PC-9 (cell line): ENCODE results near the gene VTN. TPM values are rescaled to one million over a fixed set of nuclear protein-coding genes. Genes with fewer than 3 reads are reported as not detected.

ENCODE experiments used
- BruUV-seq: library from RNA; stranded (reverse); fragments of 400-500 nt; replicated peaks from 2 replicates; lab custom pipeline; 2021; lab: Mats Ljungman, UMichigan
- CTCF ChIA-PET: fragments of 300-600 bp; sonication (Branson Sonifier 250); formaldehyde crosslinking; loops from one replicate; lab custom pipeline; 2022; ENCODE audit warnings: antibody characterized with exemption; lab: Charles Lee
- POLR2A ChIA-PET: fragments of 300-600 bp; sonication (Branson Sonifier 250); formaldehyde crosslinking; loops from one replicate; lab custom pipeline; 2022; ENCODE audit warnings: antibody characterized with exemption; ENCODE audit not compliant: unreplicated experiment; lab: Charles Lee
- DNase-seq, 2 experiments: peaks; one replicate each; pipeline versions ENCODE4 v3.0.0 to v3.0.0-alpha.2; 2015 to 2022; ENCODE audit warnings: mixed read lengths in 1 of 2
- H2AFZ ChIP-seq: fragments of 200-600 bp; sonication (generic); 2 replicates; pipeline ENCODE4 v1.8.1; 2017; ENCODE audit warnings: antibody characterized with exemption
- H3F3A ChIP-seq: fragments of 200-600 bp; sonication (generic); 2 replicates; pipeline ENCODE4 v1.8.1; 2017; ENCODE audit warnings: antibody characterized with exemption, mild to moderate bottlenecking, low read depth; ENCODE audit not compliant: insufficient read depth
- H3K27ac ChIP-seq: fragments of 200-600 bp; sonication (generic); 2 replicates; pipeline ENCODE4 v1.6.1; 2016; ENCODE audit warnings: mixed run types
- H3K27me3 ChIP-seq: fragments of 200-600 bp; sonication (generic); 2 replicates; pipeline ENCODE4 v1.6.1; 2016; ENCODE audit warnings: low read depth, mixed run types; ENCODE audit not compliant: insufficient read depth
- H3K36me3 ChIP-seq: fragments of 200-600 bp; sonication (generic); 2 replicates; pipeline ENCODE4 v1.6.1; 2016; ENCODE audit warnings: low read depth, mixed run types
- H3K4me1 ChIP-seq: fragments of 200-600 bp; sonication (generic); replicated peaks from 2 replicates; pipeline ENCODE4 v1.6.1; 2016; ENCODE audit warnings: mixed run types; ENCODE audit not compliant: insufficient read depth
- H3K4me2 ChIP-seq: fragments of 200-600 bp; sonication (generic); 2 replicates; pipeline ENCODE4 v1.6.1; 2017; ENCODE audit warnings: mixed run types
- H3K4me3 ChIP-seq: fragments of 200-600 bp; sonication (generic); 2 replicates; pipeline ENCODE4 v1.6.1; 2016; ENCODE audit warnings: mixed run types
- H3K79me2 ChIP-seq: fragments of 200-600 bp; sonication (generic); 2 replicates; pipeline ENCODE4 v1.6.1; 2017; ENCODE audit warnings: low read depth, mixed run types
- H3K9me2 ChIP-seq: fragments of 200-600 bp; sonication (generic); 2 replicates; pipeline ENCODE4 v1.8.1; 2017; ENCODE audit warnings: mild to moderate bottlenecking; ENCODE audit not compliant: insufficient read depth
- H3K9me3 ChIP-seq: fragments of 200-600 bp; sonication (generic); 2 replicates; pipeline ENCODE4 v1.8.1; 2016; ENCODE audit warnings: low read depth; ENCODE audit not compliant: insufficient read depth
- H4K20me1 ChIP-seq: fragments of 200-600 bp; sonication (generic); 2 replicates; pipeline ENCODE4 v1.8.1; 2017; ENCODE audit not compliant: insufficient read depth
- CTCF ChIP-seq: fragments of 200-600 bp; sonication (generic); conservative IDR thresholded peaks from 2 replicates; pipeline ENCODE4 v1.6.1; 2017; ENCODE audit warnings: mixed run types, antibody characterized with exemption, mild to moderate bottlenecking, moderate library complexity
- EZH2 ChIP-seq: fragments of 200-600 bp; sonication (generic); IDR thresholded peaks from 2 replicates; pipeline ENCODE4 v1.8.0; 2017; ENCODE audit warnings: antibody characterized with exemption, low read depth
- intact Hi-C: fragments of 100-400 bp; cut with micrococcal nuclease; formaldehyde crosslinking; loops from one replicate; pipeline ENCODE4 v1.10.0; 2022; ENCODE audit not compliant: unreplicated experiment
- total RNA-seq: library from RNA; stranded (reverse); gene quantifications from 2 replicates; pipeline ENCODE4 v1.2.3, GENCODE V29; 2021

Gene VTN
- total RNA-seq, 1 experiment from 2014 or later, result not detected

GRCh38 chr17:28328325-28328724 lies 41.8 kb downstream of the VTN start:
- H3K27ac ChIP-seq, result no peak overlapping the region
- H2AFZ ChIP-seq, result no peak overlapping the region
- peaks cover 8% of the 10 kb centered on the region; the same call in 1 of the 2 replicates for H3F3A ChIP-seq
- no peak overlapping the region for H3K4me3 ChIP-seq
- CTCF ChIA-PET, result no interaction called here
- H3K9me3 ChIP-seq, result no peaks in the 10 kb centered on the region
- no peaks in the 10 kb centered on the region for H3K9me2 ChIP-seq
- TF ChIP-seq CTCF (no peak), EZH2 (no peak)
- intact Hi-C loops, result no loop called here
- peaks cover 30% of the 10 kb centered on the region for H3K79me2 ChIP-seq
- H4K20me1 ChIP-seq, result no peaks in the 10 kb centered on the region
- no TSS peak for BruUV-seq
- peaks cover 56% of the 10 kb centered on the region for H3K4me1 ChIP-seq
- POLR2A ChIA-PET, result no interaction called here
- H3K4me2 ChIP-seq, result no peak overlapping the region
- peaks cover 8% of the 10 kb centered on the region; the same call in 1 of the 2 replicates for H3K36me3 ChIP-seq
- no peaks in the 10 kb centered on the region for H3K27me3 ChIP-seq
- no peak for DNase-seq

GRCh38 chr17:28327709-28328108 lies 42.4 kb downstream of the VTN start:
- no peaks in the 10 kb centered on the region for H3K9me2 ChIP-seq
- no peaks in the 10 kb centered on the region for H3K27me3 ChIP-seq
- peaks cover 30% of the 10 kb centered on the region for H3K79me2 ChIP-seq
- H3K36me3 ChIP-seq, result peaks cover 8% of the 10 kb centered on the region; the same call in 1 of the 2 replicates
- no TSS peak for BruUV-seq
- POLR2A ChIA-PET, result no interaction called here
- CTCF ChIA-PET, result no interaction called here
- H2AFZ ChIP-seq, result no peak overlapping the region
- DNase-seq, result no peak
- no peak overlapping the region for H3K4me3 ChIP-seq
- no peaks in the 10 kb centered on the region for H4K20me1 ChIP-seq
- TF ChIP-seq CTCF, result no peak
- TF ChIP-seq EZH2, result no peak
- intact Hi-C loops, result loop anchor here (2.0 kb wide), 1 partner anchor 439 kb away; no protein-coding TSS in a partner anchor
- H3K9me3 ChIP-seq, result no peaks in the 10 kb centered on the region
- H3K4me1 ChIP-seq, result peaks cover 62% of the 10 kb centered on the region
- peaks cover 8% of the 10 kb centered on the region; the same call in 1 of the 2 replicates for H3F3A ChIP-seq
- H3K4me2 ChIP-seq, result no peak overlapping the region
- no peak overlapping the region for H3K27ac ChIP-seq

GRCh38 chr17:28327031-28327607 lies 43.0 kb downstream of the VTN start:
- DNase-seq, result no peak
- H3K79me2 ChIP-seq, result peaks cover 36% of the 10 kb centered on the region
- peaks cover 8% of the 10 kb centered on the region; the same call in 1 of the 2 replicates for H3F3A ChIP-seq
- H3K36me3 ChIP-seq, result peaks cover 8% of the 10 kb centered on the region; the same call in 1 of the 2 replicates
- H3K4me1 ChIP-seq, result peaks cover 67% of the 10 kb centered on the region
- no peaks in the 10 kb centered on the region for H3K9me3 ChIP-seq
- TF ChIP-seq CTCF, result no peak
- TF ChIP-seq EZH2, result no peak
- H3K27me3 ChIP-seq, result no peaks in the 10 kb centered on the region
- BruUV-seq, result TSS peak; percentile 20
- no peak overlapping the region; the same call in 1 of the 2 replicates for H3K4me2 ChIP-seq
- CTCF ChIA-PET, result no interaction called here
- no peak overlapping the region for H3K27ac ChIP-seq
- intact Hi-C loops, result loop anchor here (2.0 kb wide), 1 partner anchor 438 kb away; no protein-coding TSS in a partner anchor
- POLR2A ChIA-PET, result interaction anchor here (1.4 kb wide), 1 partner anchor 8 kb away, joined by 5 read pairs; the partner anchor contains the start of genes IFT20 and TNFAIP1
- no peak overlapping the region for H2AFZ ChIP-seq
- H3K9me2 ChIP-seq, result no peaks in the 10 kb centered on the region
- H4K20me1 ChIP-seq, result no peaks in the 10 kb centered on the region
- no peak overlapping the region for H3K4me3 ChIP-seq
